ENCODE results near the gene ADAMTS2. TPM values are rescaled to one million over a fixed set of nuclear protein-coding genes. Genes with fewer than 3 reads are reported as not detected.

Gene ADAMTS2
- polyA plus RNA-seq, 3 donors = 0.74 to 2.3 TPM; not detected in 1

DNA sequence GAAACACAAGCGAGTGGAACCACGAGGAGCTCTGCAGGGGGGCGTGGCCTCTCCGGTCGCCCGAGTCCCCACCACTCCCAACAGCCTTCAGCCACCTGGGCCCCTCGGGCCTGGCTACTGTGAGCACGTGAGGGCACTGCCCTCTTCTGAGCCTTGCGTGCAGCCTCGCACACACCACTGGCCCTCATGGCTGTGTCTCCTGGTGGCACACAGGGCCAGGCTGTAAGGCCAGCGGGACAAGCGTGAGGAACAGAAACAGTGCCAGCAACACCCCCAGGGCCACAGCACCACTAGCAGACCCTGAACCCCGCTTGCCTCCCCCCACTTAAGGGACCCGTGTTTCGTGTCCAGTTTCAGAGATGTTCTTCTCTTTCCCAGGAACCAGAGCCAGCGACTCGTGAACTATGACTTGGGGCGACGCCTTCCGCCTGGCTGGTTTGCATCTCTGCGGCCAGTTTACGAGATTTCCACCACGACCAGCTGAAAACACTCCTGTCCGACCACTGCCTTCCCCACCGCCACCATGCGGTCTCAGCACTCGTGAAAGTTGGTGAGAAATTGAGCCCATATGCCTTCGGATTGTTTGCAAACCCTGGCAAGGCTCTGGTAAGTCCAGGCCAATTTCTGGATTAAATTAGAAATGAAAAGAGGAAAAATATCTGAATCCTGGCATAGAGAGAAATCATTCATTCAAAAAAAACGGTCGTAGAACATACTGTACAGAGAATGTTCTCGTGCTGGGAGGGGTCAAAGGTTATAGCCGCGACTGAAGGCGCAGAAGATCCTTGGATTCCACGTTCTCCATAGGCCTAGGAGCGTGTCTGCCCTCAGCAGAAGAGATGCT is 149.5 kb downstream of the ADAMTS2 start:
- H3K4me3 Mint-ChIP-seq = no peak overlapping the region
- Histone ChIP-seq H3K27me3 (ENCODE audit: control insufficient read depth in 2 of 2, insufficient read depth in 2 of 2, low read length in 2 of 2) (no peaks in the 10 kb centered on the region), H3K9me3 (replicated peaks in 1 of 2; ENCODE audit: control insufficient read depth in 1 of 2, insufficient read depth in 1 of 2, low read length in 2 of 2) (no peaks in the 10 kb centered on the region), H3K9ac (ENCODE audit: insufficient read depth, low read length, poor library complexity, severe bottlenecking) (no peak overlapping the region), H3K4me1 (ENCODE audit: control insufficient read depth in 1 of 2, insufficient read depth in 2 of 2, low read length in 2 of 2) (no peaks in the 10 kb centered on the region), H3K4me3 (replicated peaks in 1 of 3; ENCODE audit: low read depth in 2 of 3, low read length in 3 of 3) (no peak overlapping the region), H3K27ac (ENCODE audit: low read depth in 1 of 2, low read length in 2 of 2) (no peak overlapping the region), H3K79me2 (ENCODE audit: insufficient read depth, low read length) (no peaks in the 10 kb centered on the region), H4K20me1 (ENCODE audit: insufficient read depth, low read length) (no peaks in the 10 kb centered on the region), H3K4me2 (replicated peaks; ENCODE audit: extremely low read depth, low read length, poor library complexity, severe bottlenecking) (no peak overlapping the region), H3K36me3 (replicated peaks in 1 of 2; ENCODE audit: control insufficient read depth in 1 of 2, insufficient read depth in 2 of 2, low read length in 2 of 2) (no peaks in the 10 kb centered on the region), H2AFZ (ENCODE audit: insufficient read depth, low read depth, low read length, poor library complexity, severe bottlenecking) (no peak overlapping the region)
- 95% methylated on average over 33 of the region's 36 CpGs for WGBS (ENCODE audit: insufficient coverage)
- H3K4me1 Mint-ChIP-seq = no peaks in the 10 kb centered on the region
- H3K27ac Mint-ChIP-seq = no peak overlapping the region
- peaks cover 0 to 2% (median 0%) of the 10 kb centered on the region in 7 donors for H3K9me3 Mint-ChIP-seq
- intact Hi-C loops (cut with micrococcal nuclease) = no loop called here
- H3K27me3 Mint-ChIP-seq (ENCODE audit: low read depth in 3 of 3) = peaks cover 2 to 7% (median 3%) of the 10 kb centered on the region in 3 donors
- DNase-seq = no peak
- TF ChIP-seq, protein P1, sequence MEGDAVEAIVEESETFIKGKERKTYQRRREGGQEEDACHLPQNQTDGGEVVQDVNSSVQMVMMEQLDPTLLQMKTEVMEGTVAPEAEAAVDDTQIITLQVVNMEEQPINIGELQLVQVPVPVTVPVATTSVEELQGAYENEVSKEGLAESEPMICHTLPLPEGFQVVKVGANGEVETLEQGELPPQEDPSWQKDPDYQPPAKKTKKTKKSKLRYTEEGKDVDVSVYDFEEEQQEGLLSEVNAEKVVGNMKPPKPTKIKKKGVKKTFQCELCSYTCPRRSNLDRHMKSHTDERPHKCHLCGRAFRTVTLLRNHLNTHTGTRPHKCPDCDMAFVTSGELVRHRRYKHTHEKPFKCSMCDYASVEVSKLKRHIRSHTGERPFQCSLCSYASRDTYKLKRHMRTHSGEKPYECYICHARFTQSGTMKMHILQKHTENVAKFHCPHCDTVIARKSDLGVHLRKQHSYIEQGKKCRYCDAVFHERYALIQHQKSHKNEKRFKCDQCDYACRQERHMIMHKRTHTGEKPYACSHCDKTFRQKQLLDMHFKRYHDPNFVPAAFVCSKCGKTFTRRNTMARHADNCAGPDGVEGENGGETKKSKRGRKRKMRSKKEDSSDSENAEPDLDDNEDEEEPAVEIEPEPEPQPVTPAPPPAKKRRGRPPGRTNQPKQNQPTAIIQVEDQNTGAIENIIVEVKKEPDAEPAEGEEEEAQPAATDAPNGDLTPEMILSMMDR (IDR thresholded peaks at IDR 0.05) = no peak
- no peaks in the 10 kb centered on the region for H3K36me3 Mint-ChIP-seq

GRCh38 chr5:179194941-179195381 is 150.3 kb downstream of the ADAMTS2 start:
- no peak overlapping the region for H3K4me3 ChIP-seq (replicated peaks in 1 of 3; ENCODE audit: low read depth in 2 of 3, low read length in 3 of 3)
- Mint-ChIP-seq H3K4me3 (no peak overlapping the region), H3K27me3 (ENCODE audit: low read depth in 3 of 3) (peaks cover 2 to 7% (median 3%) of the 10 kb centered on the region in 3 donors), H3K27ac (no peak overlapping the region), H3K4me1 (no peaks in the 10 kb centered on the region), H3K9me3 (peaks cover 0 to 2% (median 0%) of the 10 kb centered on the region in 7 donors), H3K36me3 (no peaks in the 10 kb centered on the region)
- H3K9ac ChIP-seq (ENCODE audit: insufficient read depth, low read length, poor library complexity, severe bottlenecking) = no peak overlapping the region
- H3K27ac ChIP-seq (ENCODE audit: low read depth in 1 of 2, low read length in 2 of 2) = no peak overlapping the region
- TF ChIP-seq, protein P1 (IDR thresholded peaks at IDR 0.05) = no peak
- 91% methylated on average over 19 of the region's 19 CpGs for WGBS (ENCODE audit: insufficient coverage)
- H3K4me1 ChIP-seq (ENCODE audit: control insufficient read depth in 1 of 2, insufficient read depth in 2 of 2, low read length in 2 of 2) = no peaks in the 10 kb centered on the region
- H3K36me3 ChIP-seq (replicated peaks in 1 of 2; ENCODE audit: control insufficient read depth in 1 of 2, insufficient read depth in 2 of 2, low read length in 2 of 2) = no peaks in the 10 kb centered on the region
- H3K79me2 ChIP-seq (ENCODE audit: insufficient read depth, low read length) = no peaks in the 10 kb centered on the region
- intact Hi-C loops (cut with micrococcal nuclease) = no loop called here
- no peak overlapping the region for H2AFZ ChIP-seq (ENCODE audit: insufficient read depth, low read depth, low read length, poor library complexity, severe bottlenecking)
- H3K9me3 ChIP-seq (replicated peaks in 1 of 2; ENCODE audit: control insufficient read depth in 1 of 2, insufficient read depth in 1 of 2, low read length in 2 of 2) = no peaks in the 10 kb centered on the region
- H3K4me2 ChIP-seq (replicated peaks; ENCODE audit: extremely low read depth, low read length, poor library complexity, severe bottlenecking) = no peak overlapping the region
- no peak for DNase-seq
- H3K27me3 ChIP-seq (ENCODE audit: control insufficient read depth in 2 of 2, insufficient read depth in 2 of 2, low read length in 2 of 2) = no peaks in the 10 kb centered on the region
- no peaks in the 10 kb centered on the region for H4K20me1 ChIP-seq (ENCODE audit: insufficient read depth, low read length)
